ENCODE results near the gene CAPN7. TPM values are rescaled to one million over a fixed set of nuclear protein-coding genes. Genes with fewer than 3 reads are reported as not detected.

Gene CAPN7
- total RNA-seq, 1 experiment from 2014 or later: 25.2 TPM

DNA sequence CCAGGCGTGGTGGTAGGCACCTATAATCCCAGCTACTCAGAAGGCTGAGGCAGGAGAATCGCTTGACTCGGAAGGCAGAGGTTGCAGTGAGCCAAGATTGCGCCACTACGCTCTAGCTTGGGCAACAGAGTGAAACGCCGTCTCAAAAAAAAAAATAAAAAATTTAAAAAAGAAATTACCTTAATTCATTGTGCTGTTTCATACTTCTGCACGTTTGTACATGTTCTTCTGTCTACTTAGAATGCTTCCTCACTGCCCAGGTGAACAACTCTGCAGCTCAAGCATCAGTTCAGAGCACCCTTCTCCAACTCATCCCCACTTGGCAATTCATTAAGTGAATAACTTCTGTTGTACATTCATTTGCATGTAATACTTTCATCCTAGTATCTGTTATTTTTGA, 14.0 kb downstream of the CAPN7 start:
- H3K9ac ChIP-seq (ENCODE audit: extremely low read depth, insufficient read length, low read length): no peak overlapping the region
- H3K27ac Mint-ChIP-seq: no peak overlapping the region; a peak in 1 of 7 replicates
- H3K9me3 Mint-ChIP-seq: no peaks in the 10 kb centered on the region
- H3K23me2 ChIP-seq (ENCODE audit: insufficient read length, low read depth, low read length, poor library complexity, severe bottlenecking): no peaks in the 10 kb centered on the region
- H3K36me3 Mint-ChIP-seq (ENCODE audit: insufficient read depth in 1 of 3, low read depth in 3 of 3): peaks cover 6 to 69% (median 46%) of the 10 kb centered on the region in 3 experiments; a peak in 6 of 7 replicates
- DNase-seq: no peak
- no peak overlapping the region for H4K5ac ChIP-seq (ENCODE audit: insufficient read length, low read depth, low read length)
- H2BK5ac ChIP-seq (ENCODE audit: insufficient read length, low read length): no peak overlapping the region
- no peak overlapping the region for H3K18ac ChIP-seq (ENCODE audit: insufficient read length, low read depth, low read length)
- H3K4ac ChIP-seq (ENCODE audit: low read depth, low read length): no peak overlapping the region
- H3K9me3 ChIP-seq (ENCODE audit: control insufficient read depth, low read depth, low read length): no peaks in the 10 kb centered on the region
- no peak overlapping the region for H3K27ac ChIP-seq (ENCODE audit: insufficient read length, low read depth, low read length)
- H3K14ac ChIP-seq (ENCODE audit: insufficient read depth, low read length): no peak overlapping the region
- no peak overlapping the region for H4K8ac ChIP-seq (replicated peaks; ENCODE audit: insufficient read length, low read depth, low read length)
- no peak overlapping the region for H3K56ac ChIP-seq (ENCODE audit: insufficient read length, low read depth, low read length)
- no peaks in the 10 kb centered on the region for H4K20me1 ChIP-seq (ENCODE audit: control insufficient read depth, insufficient read depth, insufficient read length)
- H2BK120ac ChIP-seq (ENCODE audit: low read depth, low read length, poor library complexity, severe bottlenecking): no peak overlapping the region
- no peak overlapping the region for H3K4me3 Mint-ChIP-seq
- H2AK5ac ChIP-seq (ENCODE audit: insufficient read length, low read length): no peak overlapping the region
- no peaks in the 10 kb centered on the region for H3K4me1 ChIP-seq (ENCODE audit: insufficient read depth, low read length)
- H3T11ph ChIP-seq (ENCODE audit: low read length): no peak overlapping the region
- no peak overlapping the region for H2BK12ac ChIP-seq (ENCODE audit: insufficient read length, low read depth, low read length)
- H2AFZ ChIP-seq (ENCODE audit: low read length): no peak overlapping the region
- no peak overlapping the region for H4K91ac ChIP-seq (ENCODE audit: insufficient read length, low read depth, low read length)
- H3K4me2 ChIP-seq (ENCODE audit: insufficient read depth, insufficient read length, low read length): no peak overlapping the region
- H3K27me3 Mint-ChIP-seq (ENCODE audit: low read depth): no peaks in the 10 kb centered on the region
- no peak overlapping the region for H3K23ac ChIP-seq (ENCODE audit: insufficient read length, low read depth, low read length)
- H2BK20ac ChIP-seq (ENCODE audit: low read depth, low read length, poor library complexity, severe bottlenecking): no peak overlapping the region
- H3K4me1 Mint-ChIP-seq: no peaks in the 10 kb centered on the region
- H3K79me1 ChIP-seq (ENCODE audit: insufficient read depth, low read depth, low read length, poor library complexity, severe bottlenecking): no peaks in the 10 kb centered on the region
- WGBS (ENCODE audit: extremely low coverage, insufficient read length, low lambda C conversion rate): no CpG with 5 or more reads among the region's 8 CpGs
- H3K27me3 ChIP-seq (ENCODE audit: insufficient read depth, low read length): no peaks in the 10 kb centered on the region
- TF ChIP-seq, protein P1, sequence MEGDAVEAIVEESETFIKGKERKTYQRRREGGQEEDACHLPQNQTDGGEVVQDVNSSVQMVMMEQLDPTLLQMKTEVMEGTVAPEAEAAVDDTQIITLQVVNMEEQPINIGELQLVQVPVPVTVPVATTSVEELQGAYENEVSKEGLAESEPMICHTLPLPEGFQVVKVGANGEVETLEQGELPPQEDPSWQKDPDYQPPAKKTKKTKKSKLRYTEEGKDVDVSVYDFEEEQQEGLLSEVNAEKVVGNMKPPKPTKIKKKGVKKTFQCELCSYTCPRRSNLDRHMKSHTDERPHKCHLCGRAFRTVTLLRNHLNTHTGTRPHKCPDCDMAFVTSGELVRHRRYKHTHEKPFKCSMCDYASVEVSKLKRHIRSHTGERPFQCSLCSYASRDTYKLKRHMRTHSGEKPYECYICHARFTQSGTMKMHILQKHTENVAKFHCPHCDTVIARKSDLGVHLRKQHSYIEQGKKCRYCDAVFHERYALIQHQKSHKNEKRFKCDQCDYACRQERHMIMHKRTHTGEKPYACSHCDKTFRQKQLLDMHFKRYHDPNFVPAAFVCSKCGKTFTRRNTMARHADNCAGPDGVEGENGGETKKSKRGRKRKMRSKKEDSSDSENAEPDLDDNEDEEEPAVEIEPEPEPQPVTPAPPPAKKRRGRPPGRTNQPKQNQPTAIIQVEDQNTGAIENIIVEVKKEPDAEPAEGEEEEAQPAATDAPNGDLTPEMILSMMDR (conservative IDR thresholded peaks at IDR 0.05): no peak
- no peaks in the 10 kb centered on the region for H3K79me2 ChIP-seq (ENCODE audit: insufficient read depth, low read length)
- no peak overlapping the region for H2BK15ac ChIP-seq (ENCODE audit: low read depth, low read length)
